GM21360 (cell line): ENCODE data around the gene CHRDL2.
"Not testable (repeated sequence)": the region's sequence is repeated elsewhere in the genome, so short reads cannot be mapped to it uniquely, and the experiment has no call there.

Experiments used
- ATAC-seq: cut with Tn5 transposase; IDR thresholded peaks from one replicate; pipeline ENCODE4 v1.9.1; 2021; ENCODE audit warnings: mild to moderate bottlenecking, moderate library complexity; ENCODE audit not compliant: unreplicated experiment

CHRDL2 gene

DNA sequence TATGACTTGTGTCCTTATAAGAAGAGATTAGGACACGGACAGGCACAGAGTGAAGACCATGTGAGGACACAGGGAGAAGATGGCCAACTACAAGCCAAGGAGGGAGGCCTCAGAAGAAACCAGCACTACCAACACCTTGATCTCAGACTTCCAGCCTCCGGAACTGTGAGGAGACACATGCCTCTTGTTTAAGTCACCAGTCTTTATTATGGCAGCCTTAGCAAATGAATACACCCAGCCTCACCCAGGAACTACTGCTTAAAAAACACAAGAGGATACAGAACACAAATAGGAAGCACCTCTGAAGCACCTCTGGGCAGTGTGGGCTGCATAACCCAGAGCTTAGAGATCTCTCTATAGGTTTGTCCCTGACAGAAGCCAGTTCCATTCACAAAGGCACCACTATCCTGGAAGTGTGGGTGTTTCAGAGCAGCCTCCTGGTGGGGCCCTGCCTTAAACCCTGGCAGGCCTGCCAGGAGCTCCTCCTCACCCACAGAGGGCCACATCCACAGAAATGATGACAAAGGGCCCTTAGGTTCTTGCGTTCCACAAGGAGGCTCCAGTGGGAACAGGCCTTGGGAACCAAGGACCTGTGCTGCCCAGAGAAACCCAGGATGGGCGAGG lies 58.8 kb downstream of the CHRDL2 start:
- no peak for ATAC-seq

DNA sequence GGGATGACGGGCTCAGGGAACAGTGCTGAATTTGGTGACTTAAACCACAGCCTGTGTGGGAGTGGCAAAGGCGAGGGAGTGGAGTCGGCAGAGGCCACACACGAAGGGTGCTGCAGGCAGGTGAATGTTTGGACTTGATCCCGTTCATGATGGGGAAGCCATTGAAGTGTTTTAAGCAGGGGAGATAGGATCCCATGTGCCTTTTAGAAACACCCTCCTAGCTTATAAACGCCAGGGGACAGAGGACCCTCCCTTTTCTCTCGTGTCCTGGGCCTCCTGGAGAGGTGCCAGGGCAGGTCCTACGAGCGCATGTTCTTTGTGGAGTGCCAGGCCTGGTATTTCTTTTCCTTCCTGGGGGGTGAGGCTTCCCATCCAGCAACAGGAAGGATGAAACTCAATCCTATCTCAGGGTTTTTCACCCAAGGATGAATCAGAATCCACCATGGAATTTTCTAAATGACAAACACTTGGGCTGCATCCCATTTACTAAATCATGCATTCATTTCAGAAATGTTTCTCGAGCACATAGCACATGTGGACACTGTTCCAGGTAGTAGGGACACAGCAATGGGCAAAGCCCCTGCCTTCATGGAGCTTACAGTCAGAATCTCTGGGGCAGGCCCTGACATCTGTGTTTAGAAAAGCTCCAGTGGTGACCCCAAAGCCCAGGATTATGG lies 59.6 kb downstream of the CHRDL2 start:
- ATAC-seq = no peak

DNA sequence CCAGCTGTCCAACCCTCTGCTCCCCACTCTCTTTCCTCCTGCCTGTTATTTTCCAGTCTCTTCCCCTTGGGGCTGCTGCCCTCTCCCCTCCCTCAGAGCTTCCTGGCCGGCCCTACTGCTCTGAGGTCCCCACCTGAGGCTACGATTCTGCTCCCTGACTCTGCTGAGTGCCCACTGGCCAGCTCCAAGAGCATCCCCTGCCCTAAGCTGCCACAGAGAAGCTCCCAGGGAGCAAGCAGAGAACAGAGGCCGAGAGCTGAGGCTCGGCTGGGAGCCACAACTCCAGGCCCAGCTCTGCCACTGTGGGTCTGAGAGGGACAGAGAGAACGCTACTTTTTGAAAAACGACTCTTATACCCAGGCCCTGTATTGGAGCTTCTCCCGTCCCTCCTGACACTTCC lies 61.1 kb downstream of the CHRDL2 start:
- no peak for ATAC-seq

DNA sequence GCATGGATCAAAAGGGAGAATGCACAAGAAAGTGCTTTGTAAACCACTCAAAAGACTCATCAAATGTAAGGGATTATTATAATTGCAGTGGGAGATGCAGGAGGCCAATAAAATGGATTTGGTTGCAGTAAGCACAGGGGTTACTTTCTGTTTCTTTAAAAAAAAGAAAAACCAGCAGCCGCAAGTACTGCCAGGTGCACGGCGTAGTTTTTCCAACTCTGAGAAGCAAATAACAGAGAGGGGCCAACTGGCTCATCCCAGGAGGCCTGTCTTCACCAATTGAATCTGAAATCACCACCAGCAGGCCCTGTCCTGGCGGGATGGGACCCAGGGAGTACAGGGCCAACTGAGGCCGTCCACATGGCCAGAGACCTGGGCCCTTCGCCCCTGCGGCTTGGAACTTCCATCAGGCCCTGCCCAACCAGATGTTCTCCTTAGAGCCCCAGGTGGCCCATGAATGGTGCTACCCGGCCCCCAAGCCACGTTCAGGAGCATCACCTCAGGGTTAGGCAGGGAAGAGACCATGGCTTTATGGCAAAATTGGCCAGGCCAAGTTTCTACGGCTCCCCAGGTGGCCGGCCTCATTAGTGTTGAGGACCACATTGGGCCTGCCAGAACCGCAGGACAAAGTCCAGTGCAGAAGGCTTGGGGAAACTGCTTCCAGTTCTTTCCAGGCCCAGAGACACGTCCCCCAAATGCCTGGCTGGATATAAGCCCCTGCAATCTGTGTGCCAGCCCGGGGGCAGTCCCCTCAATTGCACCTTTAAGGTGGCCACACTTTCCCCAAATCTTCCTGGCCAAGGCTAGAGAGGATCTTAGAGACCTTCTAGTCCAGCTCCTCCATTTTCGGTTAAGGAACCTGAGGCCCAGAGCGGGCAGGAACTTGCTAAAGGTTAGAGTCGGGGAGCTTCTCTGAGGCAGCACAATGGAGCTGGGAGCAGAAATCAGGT lies 61.7 kb downstream of the CHRDL2 start:
- ATAC-seq = no peak

DNA sequence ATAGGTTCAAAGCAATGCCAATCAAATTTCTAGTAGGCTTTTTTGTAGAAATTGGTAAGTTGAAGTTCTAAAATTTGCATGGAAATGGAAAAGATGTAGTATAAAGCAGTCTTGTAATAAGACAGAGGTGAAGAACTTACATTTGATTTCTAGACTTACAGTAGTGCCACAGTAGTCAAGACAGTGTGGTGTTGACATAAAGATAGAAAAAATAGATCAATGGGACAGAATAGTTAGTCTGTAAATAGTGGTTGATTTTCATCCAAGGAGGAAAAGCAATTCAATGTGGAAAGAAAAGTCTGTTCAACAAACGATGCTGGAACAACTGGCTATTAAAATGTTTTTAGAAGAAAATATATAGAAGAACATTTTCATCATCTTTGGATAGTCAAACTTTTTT lies 67.9 kb downstream of the CHRDL2 start:
- ATAC-seq = no peak

DNA sequence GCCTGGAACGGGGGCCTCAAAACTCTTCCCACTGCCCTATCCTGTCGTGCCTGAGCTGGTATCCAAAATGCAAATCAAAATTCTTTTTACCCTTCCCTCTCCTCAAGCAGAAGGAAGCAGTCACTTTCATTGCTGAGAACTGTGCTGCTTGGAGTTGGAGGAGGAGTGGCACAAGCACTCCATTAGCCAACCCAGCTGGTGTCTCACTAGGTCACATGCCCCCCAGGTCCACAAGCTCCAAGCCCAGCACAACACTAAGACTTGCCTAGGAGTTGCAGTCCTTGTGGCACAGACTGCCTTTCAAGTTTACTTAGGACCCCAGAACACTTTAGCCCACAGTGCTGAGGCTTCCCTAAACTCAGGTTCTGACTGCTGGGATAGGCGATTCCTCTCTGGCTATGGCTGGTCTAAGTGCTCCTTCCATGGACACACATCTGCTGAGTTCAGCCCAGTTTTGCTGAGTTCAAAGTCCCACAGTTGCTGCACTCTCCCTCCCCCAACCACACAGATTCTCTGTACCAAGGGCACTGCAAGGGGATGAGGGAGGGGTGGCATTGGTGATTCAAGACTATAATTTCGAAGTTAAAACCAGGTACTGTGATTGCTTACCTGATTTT lies 68.6 kb downstream of the CHRDL2 start:
- no peak for ATAC-seq

DNA sequence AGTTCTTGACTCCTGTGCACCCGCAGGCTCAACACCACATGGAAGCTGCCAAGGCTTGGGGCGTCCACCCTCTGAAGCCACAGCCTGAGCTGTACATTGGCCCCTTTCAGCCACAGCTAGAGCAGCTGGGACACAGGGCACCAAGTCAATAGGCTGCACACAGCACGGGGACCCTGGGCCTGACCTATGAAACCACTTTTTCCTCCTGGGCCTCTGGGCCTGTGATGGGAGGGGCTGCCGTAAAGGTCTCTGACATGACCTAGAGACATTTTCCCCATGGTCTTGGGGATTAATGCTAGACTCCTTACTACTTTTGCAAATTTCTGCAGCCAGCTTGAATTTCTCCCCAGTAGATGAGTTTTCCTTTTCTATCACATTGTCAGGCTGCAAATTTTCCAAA lies 72.1 kb downstream of the CHRDL2 start:
- ATAC-seq = not testable (repeated sequence)

DNA sequence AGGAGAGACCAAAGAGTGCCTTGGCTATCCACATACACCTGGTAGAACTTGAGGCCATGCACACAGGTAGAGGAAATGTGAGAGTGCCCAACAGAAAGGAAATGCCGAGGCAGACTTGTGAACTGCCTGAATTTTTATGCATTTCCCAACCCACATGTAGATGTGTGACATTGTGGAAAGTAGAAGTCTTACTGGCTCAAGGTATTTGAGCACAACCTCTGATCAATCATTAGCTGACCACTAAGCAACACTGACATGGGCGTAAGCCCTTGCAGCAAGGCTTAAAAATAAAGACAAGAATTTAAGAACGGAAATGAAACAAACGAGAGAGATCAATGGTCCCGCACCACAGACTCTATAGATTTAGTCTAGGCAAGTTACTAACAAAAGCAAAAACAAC lies 76.2 kb downstream of the CHRDL2 start:
- no peak for ATAC-seq

DNA sequence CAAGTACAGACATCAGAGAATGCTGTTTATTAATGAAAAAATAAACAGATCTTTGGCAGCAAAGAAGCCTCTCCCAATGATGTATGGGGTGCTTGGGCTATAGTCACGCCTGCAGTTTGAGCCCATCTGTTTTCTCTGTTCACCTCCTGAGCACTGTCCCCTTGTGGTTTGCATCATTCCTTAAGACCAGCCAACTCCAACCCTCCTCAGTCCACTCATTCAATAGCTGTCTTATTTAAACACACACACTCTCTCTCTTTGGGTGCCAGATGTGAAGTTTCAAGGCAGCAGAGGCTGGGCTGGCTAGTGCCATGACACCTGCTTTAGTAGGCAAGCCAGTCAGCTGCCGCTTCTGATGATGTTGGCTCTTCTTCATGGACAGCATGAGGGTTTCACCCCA lies 80.7 kb downstream of the CHRDL2 start:
- no peak for ATAC-seq

DNA sequence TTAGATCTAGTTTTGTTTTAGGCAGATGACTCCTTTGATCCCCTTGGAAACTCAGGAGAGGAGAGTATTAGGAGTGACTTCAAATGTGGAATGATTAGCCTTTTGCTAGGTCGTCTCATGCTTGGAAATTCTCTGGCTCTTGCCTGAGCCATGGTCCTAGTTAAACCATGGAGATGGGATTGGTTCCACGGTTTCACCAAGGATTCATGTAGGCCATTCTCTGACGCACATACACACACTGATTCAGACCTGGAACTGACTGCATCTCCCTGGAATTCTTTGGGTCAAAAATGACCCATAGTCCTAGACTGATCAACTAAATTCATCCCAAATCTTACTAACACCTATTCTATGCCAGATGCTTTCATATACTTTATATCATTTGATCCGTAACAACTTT lies 82.3 kb downstream of the CHRDL2 start:
- no peak for ATAC-seq

DNA sequence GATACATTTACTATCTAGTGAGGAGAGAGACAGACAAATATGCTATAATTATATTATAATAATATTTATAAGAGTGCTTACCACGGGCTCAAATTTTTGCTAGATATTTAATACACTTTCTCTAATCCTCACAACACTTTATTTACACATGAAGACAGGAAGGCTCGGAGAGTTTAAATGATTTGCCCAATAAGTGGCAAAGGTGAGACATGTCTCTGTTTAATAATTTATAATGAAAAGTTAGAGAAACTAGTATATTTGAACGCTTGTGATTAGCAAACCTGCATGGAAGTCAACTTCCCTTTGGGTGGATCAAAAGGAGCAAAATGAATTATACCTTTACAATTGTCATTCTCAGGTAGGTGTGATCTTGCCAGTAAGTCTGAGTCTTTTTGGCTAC lies 83.4 kb downstream of the CHRDL2 start:
- no peak for ATAC-seq

DNA sequence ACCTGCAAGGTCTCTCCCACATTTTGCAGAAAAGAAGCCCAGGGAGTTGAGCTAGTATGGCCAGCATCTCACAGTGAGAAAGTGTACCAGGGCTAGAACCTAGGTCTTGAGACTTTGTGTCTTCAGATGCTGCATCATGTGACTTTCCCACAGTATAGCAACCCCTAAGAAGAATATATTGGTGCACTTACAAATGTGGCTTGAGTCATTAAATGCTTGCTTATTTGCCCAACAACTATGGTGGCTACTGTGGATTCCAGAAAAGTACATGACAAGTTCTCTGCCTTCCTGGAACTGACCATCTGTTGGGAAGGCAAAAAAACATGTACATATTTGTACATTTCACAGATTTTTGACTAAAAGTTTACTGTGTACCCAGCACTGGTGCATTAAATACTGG lies 83.8 kb downstream of the CHRDL2 start:
- ATAC-seq = no peak

DNA sequence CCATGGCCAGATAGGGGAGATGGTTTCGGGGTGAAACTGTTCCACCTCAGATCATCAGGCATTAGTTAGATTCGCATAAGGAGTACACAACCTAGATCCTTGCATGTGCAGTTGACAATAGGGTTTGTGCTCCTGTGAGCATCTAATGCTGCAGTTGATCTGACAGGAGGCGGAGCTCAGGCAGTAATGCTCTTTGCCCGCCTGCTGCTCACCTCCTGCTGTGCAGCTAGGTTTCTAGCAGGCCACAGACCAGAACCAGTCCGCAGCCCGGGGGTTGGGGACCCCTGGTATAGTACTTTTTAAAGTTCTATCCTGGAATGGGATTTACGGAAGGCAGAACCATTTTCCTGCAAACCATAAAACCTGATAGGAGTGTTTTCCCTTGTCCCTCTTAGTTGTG lies 84.3 kb downstream of the CHRDL2 start:
- ATAC-seq = no peak
